T-cell (primary cell): ENCODE results near the gene SEMA4D. TPM values are rescaled to one million over a fixed set of nuclear protein-coding genes. Genes with fewer than 3 reads are reported as not detected.

ENCODE experiments used
- ATAC-seq, 4 experiments: fragments of 200-7000 bp in 3 of 4; fragments of 150-1000 bp in 1 of 4; cut with Tn5 transposase; replicated peaks in 1 of 4; 1 replicate in 3 of 4; 2 replicates in 1 of 4; pipeline ENCODE4 v1.10.0; 2021; ENCODE audit warnings: moderate library complexity in 3 of 4, mild to moderate bottlenecking in 2 of 4, moderate number of reproducible peaks in 1 of 4
- CTCF ChIA-PET, 2 donors: fragments of 300-600 bp; sonication (Branson Sonifier 250); formaldehyde crosslinking; loops; one replicate each; lab custom pipeline; 2022; ENCODE audit warnings: antibody characterized with exemption in 2 of 2; lab: Charles Lee
- POLR2A ChIA-PET, 2 donors: fragments of 300-600 bp; sonication (Branson Sonifier 250); formaldehyde crosslinking; loops; one replicate each; lab custom pipeline; 2022; ENCODE audit warnings: antibody characterized with exemption in 2 of 2; lab: Charles Lee
- DNase-seq, 35 experiments: peaks; one replicate each; pipeline versions ENCODE4 v3.0.0 to v3.0.0-alpha.2; 2013 to 2023
- H3K27ac ChIP-seq: one replicate; pipeline ENCODE4 v1.5.1; 2013; ENCODE audit warnings: low read length
- H3K27me3 ChIP-seq, 2 experiments: replicated peaks in 1 of 2; 1 replicate in 1 of 2; 2 replicates in 1 of 2; pipeline versions ENCODE4 v1.6.1 to v1.7.0; 2013; ENCODE audit warnings: low read length in 1 of 2, mixed read lengths in 1 of 2; ENCODE audit not compliant: control insufficient read depth in 2 of 2, insufficient read depth in 2 of 2; ENCODE audit errors: extremely low read depth in 1 of 2
- H3K36me3 ChIP-seq, 2 donors: 1 replicate in 1 of 2; 2 replicates in 1 of 2; pipeline versions ENCODE4 v1.6.1 to v1.7.0; 2013; ENCODE audit warnings: low read length in 1 of 2; ENCODE audit not compliant: control insufficient read depth in 2 of 2, insufficient read depth in 1 of 2; ENCODE audit errors: extremely low read depth in 1 of 2
- H3K4me1 ChIP-seq, 2 experiments: 1 replicate in 1 of 2; 2 replicates in 1 of 2; pipeline versions ENCODE4 v1.6.1 to v1.7.0; 2013; ENCODE audit warnings: low read length in 2 of 2, mixed read lengths in 1 of 2; ENCODE audit not compliant: insufficient read depth in 2 of 2, control insufficient read depth in 1 of 2; ENCODE audit errors: extremely low read depth in 1 of 2
- H3K4me3 ChIP-seq, 2 donors: 1 replicate in 1 of 2; 2 replicates in 1 of 2; pipeline versions ENCODE4 v1.5.1 to v1.7.0; 2013; ENCODE audit warnings: mild to moderate bottlenecking in 2 of 2, low read length in 1 of 2, moderate library complexity in 1 of 2; ENCODE audit not compliant: control insufficient read depth in 1 of 2; ENCODE audit errors: extremely low read depth in 1 of 2
- H3K9me3 ChIP-seq: 2 replicates; pipeline ENCODE4 v1.7.0; 2013
- H3K27ac Mint-ChIP-seq, 2 donors: one replicate each; pipeline ENCODE4 v1.8.0; 2020 to 2021; ENCODE audit warnings: mild to moderate bottlenecking in 2 of 2, mixed read lengths in 2 of 2
- H3K27me3 Mint-ChIP-seq, 2 donors: one replicate each; pipeline ENCODE4 v1.8.0; 2021 to 2022; ENCODE audit warnings: mixed read lengths in 2 of 2
- H3K36me3 Mint-ChIP-seq: one replicate; pipeline ENCODE4 v1.8.0; 2021; ENCODE audit warnings: mixed read lengths
- H3K4me1 Mint-ChIP-seq, 3 donors: one replicate each; pipeline ENCODE4 v1.8.0; 2020 to 2022; ENCODE audit warnings: mixed read lengths in 3 of 3, mild to moderate bottlenecking in 1 of 3
- H3K4me3 Mint-ChIP-seq, 3 donors: one replicate each; pipeline ENCODE4 v1.8.0; 2020 to 2022; ENCODE audit warnings: mild to moderate bottlenecking in 3 of 3, mixed read lengths in 3 of 3, moderate library complexity in 3 of 3
- H3K9me3 Mint-ChIP-seq, 3 donors: one replicate each; pipeline ENCODE4 v1.8.0; 2020 to 2022; ENCODE audit warnings: mixed read lengths in 3 of 3
- WGBS: methylation state at CpG from one replicate; pipeline ENCODE4 v1.1.5; 2013; ENCODE audit warnings: missing lambda C conversion rate; ENCODE audit not compliant: insufficient coverage; 5-methylcytosine and 5-hydroxymethylcytosine counted together
- total RNA-seq, 35 experiments: library from RNA in 6 of 35; stranded (reverse) in 6 of 35; fragments of 120-200 nt in 1 of 35; gene quantifications; one replicate each; pipeline versions ENCODE4 v1.2.1 to v1.2.4 and lab custom pipeline; 2013 to 2026

Gene SEMA4D
- total RNA-seq, 5 donors from 2014 or later (not counting 1 experiment from before 2014, with no cell fraction given), result 347 to 585 (median 434) TPM

- H3K27me3 Mint-ChIP-seq, result no peaks in the 10 kb centered on the region
- H3K27ac ChIP-seq, result peak overlapping the region; percentile 82
Measured at GRCh38 chr9:89536145-89536574, 38.2 kb upstream of the SEMA4D start.

GRCh38 chr9:89535461-89535860 is 37.5 kb upstream of the SEMA4D start:
- H3K4me3 Mint-ChIP-seq, result peak overlapping the region; percentile 52 to 67 (median 62)
- WGBS, result 79% methylated on average over 2 of the region's 3 CpGs
- H3K9me3 ChIP-seq, result no peaks in the 10 kb centered on the region
- peak overlapping the region; percentile 82 for H3K27ac ChIP-seq
- peaks cover 60 to 95% of the 10 kb centered on the region in 2 experiments for H3K4me1 ChIP-seq
- CTCF ChIA-PET, result interaction anchor here in 1 of 2 donors (1.8 to 2.2 kb wide), 2 partner anchors 13 kb away, joined by 6 to 10 read pairs; no protein-coding TSS in a partner anchor
- H3K4me3 ChIP-seq, result no peak overlapping the region
- H3K36me3 ChIP-seq, result no peaks in the 10 kb centered on the region
- no peak for DNase-seq
- H3K9me3 Mint-ChIP-seq, result no peaks in the 10 kb centered on the region
- POLR2A ChIA-PET, result interaction anchor here in 1 of 2 donors (0.5 to 0.6 kb wide), 2 partner anchors 37 to 45 kb away, joined by 3 to 6 read pairs; no protein-coding TSS in a partner anchor
- H3K4me1 Mint-ChIP-seq, result peaks cover 93 to 98% (median 96%) of the 10 kb centered on the region in 3 donors
- H3K36me3 Mint-ChIP-seq, result no peaks in the 10 kb centered on the region
- H3K27me3 Mint-ChIP-seq, result no peaks in the 10 kb centered on the region
- peak overlapping the region; percentile 92 for H3K27ac Mint-ChIP-seq
- H3K27me3 ChIP-seq, result no peaks in the 10 kb centered on the region
- ATAC-seq, result no peak

More at GRCh38 chr9:89536145-89536574, 38.2 kb upstream of the SEMA4D start:
- peak overlapping the region; percentile 92 for H3K27ac Mint-ChIP-seq
- H3K9me3 ChIP-seq, result no peaks in the 10 kb centered on the region
- ChIA-PET POLR2A (no interaction called here), CTCF (interaction anchor here in 1 of 2 donors (1.8 to 2.2 kb wide), 2 partner anchors 12 to 14 kb away, joined by 6 to 10 read pairs; no protein-coding TSS in a partner anchor)
- H3K4me3 ChIP-seq, result peak overlapping the region in 1 of 2 donors; percentile 21
- no peaks in the 10 kb centered on the region for H3K9me3 Mint-ChIP-seq
- WGBS, result no CpG with 5 or more reads among the region's 5 CpGs
- ATAC-seq, result peak; percentile 77 to 85 (median 81)
- peak in 9 of 35 experiments; percentile 9 to 75 (median 34) for DNase-seq
- H3K4me3 Mint-ChIP-seq, result peak overlapping the region; percentile 52 to 67 (median 62)
- H3K36me3 Mint-ChIP-seq, result no peaks in the 10 kb centered on the region
- no peaks in the 10 kb centered on the region for H3K36me3 ChIP-seq
- H3K4me1 Mint-ChIP-seq, result peaks cover 93 to 96% (median 94%) of the 10 kb centered on the region in 3 donors
- H3K4me1 ChIP-seq, result peaks cover 56 to 88% of the 10 kb centered on the region in 2 experiments
- H3K27me3 ChIP-seq, result no peaks in the 10 kb centered on the region

- Histone ChIP-seq H3K9me3 (no peaks in the 10 kb centered on the region), H3K36me3 (no peaks in the 10 kb centered on the region), H3K27ac (peak overlapping the region; percentile 82), H3K27me3 (no peaks in the 10 kb centered on the region), H3K4me1 (peaks cover 66 to 93% of the 10 kb centered on the region in 2 experiments), H3K4me3 (no peak overlapping the region)
- WGBS, result 93% methylated on average over 13 of the region's 13 CpGs
- CTCF ChIA-PET, result interaction anchor here in 1 of 2 donors (1.3 kb wide), 1 partner anchor 14 kb away, joined by 3 read pairs; no protein-coding TSS in a partner anchor
- no peaks in the 10 kb centered on the region for H3K9me3 Mint-ChIP-seq
- H3K27me3 Mint-ChIP-seq, result no peaks in the 10 kb centered on the region
- no peaks in the 10 kb centered on the region for H3K36me3 Mint-ChIP-seq
- H3K4me1 Mint-ChIP-seq, result peaks cover 98 to 100% (median 98%) of the 10 kb centered on the region in 3 donors
- POLR2A ChIA-PET, result interaction anchor here in 1 of 2 donors (0.5 kb wide), 1 partner anchor 36 kb away, joined by 3 read pairs; no protein-coding TSS in a partner anchor
- H3K4me3 Mint-ChIP-seq, result peak overlapping the region in 2 of 3 donors; percentile 21 to 52
- ATAC-seq (no peak), DNase-seq (no peak)
- H3K27ac Mint-ChIP-seq, result peak overlapping the region; percentile 92
Measured at GRCh38 chr9:89534515-89535287, 36.8 kb upstream of the SEMA4D start.

- CTCF ChIA-PET, result interaction anchor here in 1 of 2 donors (1.3 kb wide), 1 partner anchor 15 kb away, joined by 3 read pairs; no protein-coding TSS in a partner anchor
- Mint-ChIP-seq H3K27me3 (no peaks in the 10 kb centered on the region), H3K4me1 (peaks cover 98 to 100% (median 98%) of the 10 kb centered on the region in 3 donors), H3K36me3 (no peaks in the 10 kb centered on the region), H3K9me3 (no peaks in the 10 kb centered on the region), H3K4me3 (peak overlapping the region in 1 of 3 donors; percentile 52), H3K27ac (peak overlapping the region; percentile 85 to 92)
- no peaks in the 10 kb centered on the region for H3K9me3 ChIP-seq
- no peaks in the 10 kb centered on the region for H3K36me3 ChIP-seq
- POLR2A ChIA-PET, result no interaction called here
- peak overlapping the region; percentile 44 for H3K27ac ChIP-seq
- DNase-seq, result no peak
- ATAC-seq, result no peak
- H3K4me1 ChIP-seq, result peaks cover 66 to 91% of the 10 kb centered on the region in 2 experiments
- WGBS, result 95% methylated on average over 10 of the region's 10 CpGs
- H3K27me3 ChIP-seq, result no peaks in the 10 kb centered on the region
- no peak overlapping the region for H3K4me3 ChIP-seq
Measured at GRCh38 chr9:89533411-89534095, 35.6 kb upstream of the SEMA4D start.

- H3K4me3 Mint-ChIP-seq, result peak overlapping the region in 1 of 3 donors; percentile 52
- ChIA-PET POLR2A (no interaction called here), CTCF (no interaction called here)
- Histone ChIP-seq H3K4me1 (peaks cover 66 to 91% of the 10 kb centered on the region in 2 experiments), H3K4me3 (no peak overlapping the region), H3K36me3 (no peaks in the 10 kb centered on the region), H3K27ac (no peak overlapping the region), H3K9me3 (no peaks in the 10 kb centered on the region), H3K27me3 (no peaks in the 10 kb centered on the region)
- no peak for ATAC-seq
- H3K36me3 Mint-ChIP-seq, result no peaks in the 10 kb centered on the region
- peaks cover 0 to 2% (median 0%) of the 10 kb centered on the region in 3 donors for H3K9me3 Mint-ChIP-seq
- H3K27me3 Mint-ChIP-seq, result no peaks in the 10 kb centered on the region
- no peak for DNase-seq
- no CpG with 5 or more reads among the region's 1 CpG for WGBS
- H3K27ac Mint-ChIP-seq, result peak overlapping the region; percentile 86 to 92
- peaks cover 98 to 100% (median 98%) of the 10 kb centered on the region in 3 donors for H3K4me1 Mint-ChIP-seq
Measured at GRCh38 chr9:89532944-89533343, 35.0 kb upstream of the SEMA4D start.
